ENCODE data around the gene CEP170B. TPM values are rescaled to one million over a fixed set of nuclear protein-coding genes. Genes with fewer than 3 reads are reported as not detected.

CEP170B gene
- total and polyA plus RNA-seq, 2 experiments from 2014 or later, result 2.7 to 24.5 TPM

- Histone ChIP-seq H3K4me3 (no peak overlapping the region), H3K9me3 (ENCODE audit: low read depth) (no peaks in the 10 kb centered on the region), H3K79me2 (ENCODE audit: insufficient read depth) (no peaks in the 10 kb centered on the region), H3K36me3 (ENCODE audit: low read depth) (no peaks in the 10 kb centered on the region), H3K4me1 (ENCODE audit: insufficient read depth) (no peaks in the 10 kb centered on the region), H3K4me2 (ENCODE audit: unreplicated experiment) (no peak overlapping the region), H3F3A (ENCODE audit: insufficient read depth) (no peaks in the 10 kb centered on the region), H4K20me1 (ENCODE audit: insufficient read depth) (no peaks in the 10 kb centered on the region), H3K27me3 (replicated peaks; ENCODE audit: insufficient read depth) (peaks cover 20% of the 10 kb centered on the region), H2AFZ (no peak overlapping the region), H3K9me2 (ENCODE audit: insufficient read depth) (no peaks in the 10 kb centered on the region), H3K9ac (no peak overlapping the region), H3K27ac (no peak overlapping the region)
- 53 to 59% methylated on average over 3 of the region's 3 CpGs for WGBS, 2 experiments (ENCODE audit: low coverage in 1 of 2, low lambda C conversion rate in 2 of 2, missing lambda C conversion rate in 2 of 2)
- TF ChIP-seq EZH2phosphoT487 (IDR thresholded peaks at IDR 0.05; ENCODE audit: insufficient read depth, low read depth) (no peak), EZH2 (IDR thresholded peaks at IDR 0.05; ENCODE audit: insufficient read depth, poor library complexity, severe bottlenecking) (no peak)
- in situ Hi-C loops (cut with MboI), result no loop called here
- DNase-seq, result no peak
Measured at GRCh38 chr14:104919993-104920315, 54.9 kb downstream of the CEP170B start.

- H3K9me2 ChIP-seq (ENCODE audit: insufficient read depth), result no peaks in the 10 kb centered on the region
- no peaks in the 10 kb centered on the region for H4K20me1 ChIP-seq (ENCODE audit: insufficient read depth)
- no peak overlapping the region for H2AFZ ChIP-seq
- H3K4me2 ChIP-seq (ENCODE audit: unreplicated experiment), result no peak overlapping the region
- H3K27me3 ChIP-seq (replicated peaks; ENCODE audit: insufficient read depth), result 0 out of 2 replicates have a peak, but pooled peaks cover 6% of the 10 kb centered on the region
- H3K4me1 ChIP-seq (ENCODE audit: insufficient read depth), result no peaks in the 10 kb centered on the region
- H3K4me3 ChIP-seq, result no peak overlapping the region
- H3K9ac ChIP-seq, result no peak overlapping the region
- WGBS, 2 experiments (ENCODE audit: low coverage in 1 of 2, low lambda C conversion rate in 2 of 2, missing lambda C conversion rate in 2 of 2), result 68 to 80% methylated on average over 4 of the region's 4 CpGs
- H3K27ac ChIP-seq, result no peak overlapping the region
- H3K9me3 ChIP-seq (ENCODE audit: low read depth), result no peaks in the 10 kb centered on the region
- TF ChIP-seq EZH2phosphoT487 (IDR thresholded peaks at IDR 0.05; ENCODE audit: insufficient read depth, low read depth), result no peak
- TF ChIP-seq EZH2 (IDR thresholded peaks at IDR 0.05; ENCODE audit: insufficient read depth, poor library complexity, severe bottlenecking), result no peak
- in situ Hi-C loops (cut with MboI), result no loop called here
- no peak for DNase-seq
- no peaks in the 10 kb centered on the region for H3F3A ChIP-seq (ENCODE audit: insufficient read depth)
- H3K79me2 ChIP-seq (ENCODE audit: insufficient read depth), result no peaks in the 10 kb centered on the region
- H3K36me3 ChIP-seq (ENCODE audit: low read depth), result no peaks in the 10 kb centered on the region
Measured at GRCh38 chr14:104923640-104924420, 58.8 kb downstream of the CEP170B start.

GRCh38 chr14:104924421-104925213 lies 59.5 kb downstream of the CEP170B start, which contains the start of gene PLD4:
Gene PLD4, plus strand, starts transcription at chr14:104924879. Its CDS starts 2,262 bp downstream, at chr14:104927141.
- Histone ChIP-seq H3K9me2 (ENCODE audit: insufficient read depth) (no peaks in the 10 kb centered on the region), H3K9ac (no peak within 1 kb of the TSS), H3K27me3 (replicated peaks; ENCODE audit: insufficient read depth) (0 out of 2 replicates have a peak, but pooled peaks cover 4% of the 10 kb centered on the region), H3K4me3 (no peak within 1 kb of the TSS), H3F3A (ENCODE audit: insufficient read depth) (no peaks in the 10 kb centered on the region), H3K79me2 (ENCODE audit: insufficient read depth) (no peaks in the 10 kb centered on the region), H3K4me2 (ENCODE audit: unreplicated experiment) (no peak within 1 kb of the TSS), H4K20me1 (ENCODE audit: insufficient read depth) (no peaks in the 10 kb centered on the region), H3K9me3 (ENCODE audit: low read depth) (no peaks in the 10 kb centered on the region), H2AFZ (no peak within 1 kb of the TSS), H3K27ac (no peak within 1 kb of the TSS), H3K36me3 (ENCODE audit: low read depth) (no peaks in the 10 kb centered on the region), H3K4me1 (ENCODE audit: insufficient read depth) (no peaks in the 10 kb centered on the region)
- 87% methylated on average over 13 to 14 of the region's 14 CpGs for WGBS, 2 experiments (ENCODE audit: low coverage in 1 of 2, low lambda C conversion rate in 2 of 2, missing lambda C conversion rate in 2 of 2)
- DNase-seq, result no peak
- TF ChIP-seq EZH2phosphoT487 (IDR thresholded peaks at IDR 0.05; ENCODE audit: insufficient read depth, low read depth) (no peak), EZH2 (IDR thresholded peaks at IDR 0.05; ENCODE audit: insufficient read depth, poor library complexity, severe bottlenecking) (no peak)
- in situ Hi-C loops (cut with MboI), result no loop called here

GRCh38 chr14:104925214-104925854 lies 60.3 kb downstream of the CEP170B start:
- Histone ChIP-seq H2AFZ (no peak overlapping the region), H3K4me3 (no peak overlapping the region), H3K9me3 (ENCODE audit: low read depth) (no peaks in the 10 kb centered on the region), H3F3A (ENCODE audit: insufficient read depth) (0 out of 2 replicates have a peak, but pooled peaks cover 2% of the 10 kb centered on the region), H3K9me2 (ENCODE audit: insufficient read depth) (no peaks in the 10 kb centered on the region), H3K9ac (no peak overlapping the region), H3K4me2 (ENCODE audit: unreplicated experiment) (no peak overlapping the region), H3K36me3 (ENCODE audit: low read depth) (no peaks in the 10 kb centered on the region), H3K27me3 (replicated peaks; ENCODE audit: insufficient read depth) (no peaks in the 10 kb centered on the region), H3K79me2 (ENCODE audit: insufficient read depth) (no peaks in the 10 kb centered on the region), H3K27ac (no peak overlapping the region), H4K20me1 (ENCODE audit: insufficient read depth) (no peaks in the 10 kb centered on the region), H3K4me1 (ENCODE audit: insufficient read depth) (no peaks in the 10 kb centered on the region)
- in situ Hi-C loops (cut with MboI), result no loop called here
- no peak for TF ChIP-seq EZH2phosphoT487 (IDR thresholded peaks at IDR 0.05; ENCODE audit: insufficient read depth, low read depth)
- no peak for TF ChIP-seq EZH2 (IDR thresholded peaks at IDR 0.05; ENCODE audit: insufficient read depth, poor library complexity, severe bottlenecking)
- DNase-seq, result no peak
- 62 to 70% methylated on average over 8 to 9 of the region's 10 CpGs for WGBS, 2 experiments (ENCODE audit: low coverage in 1 of 2, low lambda C conversion rate in 2 of 2, missing lambda C conversion rate in 2 of 2)

All from GM23248 (cell line).